ENCODE measurements around the gene PIK3CA.
"Not testable (repeated sequence)": the region's sequence is repeated elsewhere in the genome, so short reads cannot be mapped to it uniquely, and the experiment has no call there.

PIK3CA gene

GRCh38 chr3:179113903-179114302 is 34.3 kb upstream of the PIK3CA start:
- TF ChIP-seq EZH2phosphoT487 (IDR thresholded peaks at IDR 0.05; ENCODE audit: low read length) (no peak), EZH2 (optimal IDR thresholded peaks at IDR 0.05; ENCODE audit: low read depth, low read length) (no peak)
- no peaks in the 10 kb centered on the region for H3F3A ChIP-seq (ENCODE audit: insufficient read depth, low read length)
- no peak overlapping the region for H3K4me3 ChIP-seq (ENCODE audit: low read length)
- no peaks in the 10 kb centered on the region for H3K4me1 ChIP-seq (ENCODE audit: low read length)
- no peaks in the 10 kb centered on the region for H3K36me3 ChIP-seq (replicated peaks; ENCODE audit: insufficient read depth, low read length)
- no peak overlapping the region for H3K4me2 ChIP-seq (ENCODE audit: low read depth, low read length)
- no peak overlapping the region for H3K9ac ChIP-seq (ENCODE audit: low read length)
- no peaks in the 10 kb centered on the region for H4K20me1 ChIP-seq (ENCODE audit: insufficient read depth, low read length)
- no peaks in the 10 kb centered on the region for H3K9me3 ChIP-seq (replicated peaks; ENCODE audit: insufficient read depth, low read length)
- no peak overlapping the region for H3K27ac ChIP-seq (ENCODE audit: low read length)
- no peaks in the 10 kb centered on the region for H3K79me2 ChIP-seq (ENCODE audit: low read length)
- no peaks in the 10 kb centered on the region for H3K9me2 ChIP-seq (replicated peaks; ENCODE audit: insufficient read depth, low read length)
- H2AFZ ChIP-seq (ENCODE audit: low read length) = no peak overlapping the region
- DNase-seq = no peak
- H3K27me3 ChIP-seq (replicated peaks; ENCODE audit: insufficient read depth, low read length) = no peaks in the 10 kb centered on the region

GRCh38 chr3:179115444-179115843 is 32.7 kb upstream of the PIK3CA start:
- not testable (repeated sequence) for H4K20me1 ChIP-seq (ENCODE audit: insufficient read depth, low read length); H3K27ac ChIP-seq (ENCODE audit: low read length); H3K4me3 ChIP-seq (ENCODE audit: low read length); H3F3A ChIP-seq (ENCODE audit: insufficient read depth, low read length); H3K27me3 ChIP-seq (replicated peaks; ENCODE audit: insufficient read depth, low read length); DNase-seq; H3K36me3 ChIP-seq (replicated peaks; ENCODE audit: insufficient read depth, low read length); H2AFZ ChIP-seq (ENCODE audit: low read length); H3K9me3 ChIP-seq (replicated peaks; ENCODE audit: insufficient read depth, low read length); H3K4me1 ChIP-seq (ENCODE audit: low read length); H3K4me2 ChIP-seq (ENCODE audit: low read depth, low read length); H3K79me2 ChIP-seq (ENCODE audit: low read length); H3K9ac ChIP-seq (ENCODE audit: low read length); H3K9me2 ChIP-seq (replicated peaks; ENCODE audit: insufficient read depth, low read length)

GRCh38 chr3:179116816-179117215 is 31.3 kb upstream of the PIK3CA start:
- Histone ChIP-seq H3K4me3 (ENCODE audit: low read length) (no peak overlapping the region), H3K36me3 (replicated peaks; ENCODE audit: insufficient read depth, low read length) (no peaks in the 10 kb centered on the region), H4K20me1 (ENCODE audit: insufficient read depth, low read length) (no peaks in the 10 kb centered on the region), H3K4me1 (ENCODE audit: low read length) (no peaks in the 10 kb centered on the region), H3K9me3 (replicated peaks; ENCODE audit: insufficient read depth, low read length) (no peaks in the 10 kb centered on the region), H3K79me2 (ENCODE audit: low read length) (no peaks in the 10 kb centered on the region), H3K9me2 (replicated peaks; ENCODE audit: insufficient read depth, low read length) (no peaks in the 10 kb centered on the region), H3K27ac (ENCODE audit: low read length) (no peak overlapping the region), H3K4me2 (ENCODE audit: low read depth, low read length) (no peak overlapping the region), H2AFZ (ENCODE audit: low read length) (no peak overlapping the region), H3F3A (ENCODE audit: insufficient read depth, low read length) (no peaks in the 10 kb centered on the region), H3K27me3 (replicated peaks; ENCODE audit: insufficient read depth, low read length) (no peaks in the 10 kb centered on the region), H3K9ac (ENCODE audit: low read length) (no peak overlapping the region)
- TF ChIP-seq CTCF (IDR thresholded peaks at IDR 0.05; ENCODE audit: low read length) (no peak), EZH2phosphoT487 (IDR thresholded peaks at IDR 0.05; ENCODE audit: low read length) (no peak), EZH2 (optimal IDR thresholded peaks at IDR 0.05; ENCODE audit: low read depth, low read length) (no peak)
- DNase-seq = no peak

GRCh38 chr3:179132191-179132890 is 15.8 kb upstream of the PIK3CA start:
- H3K4me2 ChIP-seq (ENCODE audit: low read depth, low read length); H3F3A ChIP-seq (ENCODE audit: insufficient read depth, low read length); H3K27me3 ChIP-seq (replicated peaks; ENCODE audit: insufficient read depth, low read length); H3K4me1 ChIP-seq (ENCODE audit: low read length); H3K36me3 ChIP-seq (replicated peaks; ENCODE audit: insufficient read depth, low read length); H2AFZ ChIP-seq (ENCODE audit: low read length); H3K4me3 ChIP-seq (ENCODE audit: low read length); H3K9me2 ChIP-seq (replicated peaks; ENCODE audit: insufficient read depth, low read length); H3K27ac ChIP-seq (ENCODE audit: low read length); H4K20me1 ChIP-seq (ENCODE audit: insufficient read depth, low read length); H3K79me2 ChIP-seq (ENCODE audit: low read length); H3K9me3 ChIP-seq (replicated peaks; ENCODE audit: insufficient read depth, low read length); H3K9ac ChIP-seq (ENCODE audit: low read length); DNase-seq: not testable (repeated sequence)

- H3K27me3 ChIP-seq (replicated peaks; ENCODE audit: insufficient read depth, low read length) = no peaks in the 10 kb centered on the region
- H3K27ac ChIP-seq (ENCODE audit: low read length) = no peak overlapping the region
- H3K36me3 ChIP-seq (replicated peaks; ENCODE audit: insufficient read depth, low read length) = no peaks in the 10 kb centered on the region
- no peaks in the 10 kb centered on the region for H4K20me1 ChIP-seq (ENCODE audit: insufficient read depth, low read length)
- H3K4me1 ChIP-seq (ENCODE audit: low read length) = no peaks in the 10 kb centered on the region
- H3K9me2 ChIP-seq (replicated peaks; ENCODE audit: insufficient read depth, low read length) = no peaks in the 10 kb centered on the region
- no peaks in the 10 kb centered on the region for H3K9me3 ChIP-seq (replicated peaks; ENCODE audit: insufficient read depth, low read length)
- H3K9ac ChIP-seq (ENCODE audit: low read length) = no peak overlapping the region
- H3K4me2 ChIP-seq (ENCODE audit: low read depth, low read length) = no peak overlapping the region
- no peak for TF ChIP-seq CTCF (IDR thresholded peaks at IDR 0.05; ENCODE audit: low read length)
- no peak for TF ChIP-seq EZH2phosphoT487 (IDR thresholded peaks at IDR 0.05; ENCODE audit: low read length)
- no peak for TF ChIP-seq EZH2 (optimal IDR thresholded peaks at IDR 0.05; ENCODE audit: low read depth, low read length)
- no peaks in the 10 kb centered on the region for H3K79me2 ChIP-seq (ENCODE audit: low read length)
- no peak overlapping the region for H3K4me3 ChIP-seq (ENCODE audit: low read length)
- H2AFZ ChIP-seq (ENCODE audit: low read length) = no peak overlapping the region
- no peaks in the 10 kb centered on the region for H3F3A ChIP-seq (ENCODE audit: insufficient read depth, low read length)
- no peak for DNase-seq
Measured at GRCh38 chr3:179133575-179133974, 14.6 kb upstream of the PIK3CA start.
